Thyroid gland (tissue), 4 donors: ENCODE results near the gene SMIM8.

Experiments
- POLR2A ChIP-seq, 2 donors: fragments of 450-650 bp; IDR thresholded peaks; one replicate each; pipeline ENCODE4 v1.6.1; 2017; ENCODE audit warnings: antibody characterized with exemption in 2 of 2, mild to moderate bottlenecking in 2 of 2, moderate library complexity in 1 of 2
- TF ChIP-seq, protein P1 (sequence below), 6 experiments: fragments of 200-600 bp in 3 of 6; fragments of 450-650 bp in 3 of 6; sonication (generic) in 3 of 6; IDR thresholded peaks; one replicate each; pipeline ENCODE4 v1.5.1; 2016 to 2019; ENCODE audit warnings: antibody characterized with exemption in 6 of 6, mild to moderate bottlenecking in 2 of 6, inconsistent platforms in 1 of 6, moderate library complexity in 1 of 6

DNA sequence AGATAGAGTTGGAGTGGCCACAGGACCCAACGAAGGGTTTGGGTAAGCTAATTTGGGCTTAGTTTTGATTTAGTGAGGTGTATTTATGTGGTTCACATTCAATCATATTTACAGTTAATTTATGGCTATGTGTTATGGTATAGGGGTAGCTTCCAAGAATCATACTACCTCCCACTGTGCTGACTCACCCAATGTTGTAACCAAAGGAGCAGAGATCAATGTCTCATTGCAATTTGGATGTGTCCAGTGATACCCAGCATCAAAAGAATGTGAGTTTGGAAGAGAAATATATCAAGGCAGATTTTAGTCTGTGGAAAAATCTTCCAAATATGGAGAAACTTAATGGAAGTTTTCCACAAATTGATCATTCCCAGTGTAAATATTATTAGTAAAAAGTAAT, 25.3 kb upstream of the SMIM8 start:
- TF ChIP-seq, protein P1, sequence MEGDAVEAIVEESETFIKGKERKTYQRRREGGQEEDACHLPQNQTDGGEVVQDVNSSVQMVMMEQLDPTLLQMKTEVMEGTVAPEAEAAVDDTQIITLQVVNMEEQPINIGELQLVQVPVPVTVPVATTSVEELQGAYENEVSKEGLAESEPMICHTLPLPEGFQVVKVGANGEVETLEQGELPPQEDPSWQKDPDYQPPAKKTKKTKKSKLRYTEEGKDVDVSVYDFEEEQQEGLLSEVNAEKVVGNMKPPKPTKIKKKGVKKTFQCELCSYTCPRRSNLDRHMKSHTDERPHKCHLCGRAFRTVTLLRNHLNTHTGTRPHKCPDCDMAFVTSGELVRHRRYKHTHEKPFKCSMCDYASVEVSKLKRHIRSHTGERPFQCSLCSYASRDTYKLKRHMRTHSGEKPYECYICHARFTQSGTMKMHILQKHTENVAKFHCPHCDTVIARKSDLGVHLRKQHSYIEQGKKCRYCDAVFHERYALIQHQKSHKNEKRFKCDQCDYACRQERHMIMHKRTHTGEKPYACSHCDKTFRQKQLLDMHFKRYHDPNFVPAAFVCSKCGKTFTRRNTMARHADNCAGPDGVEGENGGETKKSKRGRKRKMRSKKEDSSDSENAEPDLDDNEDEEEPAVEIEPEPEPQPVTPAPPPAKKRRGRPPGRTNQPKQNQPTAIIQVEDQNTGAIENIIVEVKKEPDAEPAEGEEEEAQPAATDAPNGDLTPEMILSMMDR (IDR thresholded peaks at IDR 0.05) = no peak
- TF ChIP-seq POLR2A (IDR thresholded peaks at IDR 0.05) = no peak
